Choroid plexus epithelial cell (primary cell): ENCODE results near the gene KIRREL1.
A peak's percentile ranks its signal among the peaks of the same experiment; 100 is the strongest.

Experiments used
- DNase-seq: peaks from one replicate; pipeline ENCODE4 v3.0.0-alpha.2; 2010; ENCODE audit warnings: low read depth
- H3K4me3 ChIP-seq: 2 replicates; pipeline ENCODE4 v1.5.1; 2011; ENCODE audit warnings: low read depth, mild to moderate bottlenecking, control low read depth, low read length, moderate library complexity
- CTCF ChIP-seq: conservative IDR thresholded peaks from 2 replicates; pipeline ENCODE4 v1.5.1; 2011; ENCODE audit warnings: low read depth, mild to moderate bottlenecking, control low read depth, inconsistent platforms, low read length, moderate library complexity

KIRREL1 gene

GRCh38 chr1:158078569-158079080 lies 85.2 kb downstream of the KIRREL1 start:
- no peak for DNase-seq
- no peak overlapping the region for H3K4me3 ChIP-seq
- TF ChIP-seq CTCF, result no peak

- no peak for TF ChIP-seq CTCF
- H3K4me3 ChIP-seq, result no peak overlapping the region
- no peak for DNase-seq
Observed at GRCh38 chr1:158080066-158080465, 86.6 kb downstream of the KIRREL1 start.

GRCh38 chr1:158084336-158084735 lies 90.9 kb downstream of the KIRREL1 start:
- DNase-seq, result no peak
- H3K4me3 ChIP-seq, result no peak overlapping the region
- TF ChIP-seq CTCF, result no peak

- no peak overlapping the region for H3K4me3 ChIP-seq
- DNase-seq, result no peak
Observed at GRCh38 chr1:158084747-158085146, 91.3 kb downstream of the KIRREL1 start.

GRCh38 chr1:158087320-158087927 lies 94.0 kb downstream of the KIRREL1 start:
- peak; percentile 95 for TF ChIP-seq CTCF
- no peak overlapping the region for H3K4me3 ChIP-seq
- peak; percentile 84 for DNase-seq

More at GRCh38 chr1:158084747-158085146, 91.3 kb downstream of the KIRREL1 start:
- no peak for TF ChIP-seq CTCF

DNA sequence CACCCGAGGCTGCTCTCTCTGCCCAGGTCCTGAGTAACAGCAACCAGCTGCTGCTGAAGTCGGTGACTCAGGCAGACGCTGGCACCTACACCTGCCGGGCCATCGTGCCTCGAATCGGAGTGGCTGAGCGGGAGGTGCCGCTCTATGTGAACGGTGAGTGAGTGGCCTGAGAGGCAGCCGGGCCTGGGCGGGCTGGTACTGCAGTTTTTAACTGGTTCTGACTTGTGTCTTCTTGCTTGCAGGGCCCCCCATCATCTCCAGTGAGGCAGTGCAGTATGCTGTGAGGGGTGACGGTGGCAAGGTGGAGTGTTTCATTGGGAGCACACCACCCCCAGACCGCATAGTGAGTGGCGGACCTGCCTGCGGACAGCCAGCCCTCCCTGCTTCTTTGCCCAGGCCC lies 96.0 kb downstream of the KIRREL1 start:
- TF ChIP-seq CTCF, result no peak
- no peak for DNase-seq
- no peak overlapping the region for H3K4me3 ChIP-seq
